Measurements from ENCODE around the gene TMEM163.
"Not testable (repeated sequence)": the region's sequence is repeated elsewhere in the genome, so short reads cannot be mapped to it uniquely, and the experiment has no call there.

- TF ChIP-seq, protein P1, sequence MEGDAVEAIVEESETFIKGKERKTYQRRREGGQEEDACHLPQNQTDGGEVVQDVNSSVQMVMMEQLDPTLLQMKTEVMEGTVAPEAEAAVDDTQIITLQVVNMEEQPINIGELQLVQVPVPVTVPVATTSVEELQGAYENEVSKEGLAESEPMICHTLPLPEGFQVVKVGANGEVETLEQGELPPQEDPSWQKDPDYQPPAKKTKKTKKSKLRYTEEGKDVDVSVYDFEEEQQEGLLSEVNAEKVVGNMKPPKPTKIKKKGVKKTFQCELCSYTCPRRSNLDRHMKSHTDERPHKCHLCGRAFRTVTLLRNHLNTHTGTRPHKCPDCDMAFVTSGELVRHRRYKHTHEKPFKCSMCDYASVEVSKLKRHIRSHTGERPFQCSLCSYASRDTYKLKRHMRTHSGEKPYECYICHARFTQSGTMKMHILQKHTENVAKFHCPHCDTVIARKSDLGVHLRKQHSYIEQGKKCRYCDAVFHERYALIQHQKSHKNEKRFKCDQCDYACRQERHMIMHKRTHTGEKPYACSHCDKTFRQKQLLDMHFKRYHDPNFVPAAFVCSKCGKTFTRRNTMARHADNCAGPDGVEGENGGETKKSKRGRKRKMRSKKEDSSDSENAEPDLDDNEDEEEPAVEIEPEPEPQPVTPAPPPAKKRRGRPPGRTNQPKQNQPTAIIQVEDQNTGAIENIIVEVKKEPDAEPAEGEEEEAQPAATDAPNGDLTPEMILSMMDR (IDR thresholded peaks at IDR 0.05) = not testable (repeated sequence)
- not testable (repeated sequence) for TF ChIP-seq POLR2A (IDR thresholded peaks at IDR 0.05)
Measured at GRCh38 chr2:134723742-134724141, 4.9 kb upstream of the TMEM163 start.
